Hematopoietic multipotent progenitor cell treated with erythropoietin and hydrocortisone succinate and interleukin-3 and kit ligand, for 15 days (in vitro differentiated cells): ENCODE measurements around the gene PRKCE.
A peak's percentile ranks its signal among the peaks of the same experiment; 100 is the strongest.

Source experiments
- DNase-seq: peaks from one replicate; pipeline ENCODE4 v3.0.0-alpha.2; 2015; ENCODE audit warnings: low spot score

PRKCE gene

DNA sequence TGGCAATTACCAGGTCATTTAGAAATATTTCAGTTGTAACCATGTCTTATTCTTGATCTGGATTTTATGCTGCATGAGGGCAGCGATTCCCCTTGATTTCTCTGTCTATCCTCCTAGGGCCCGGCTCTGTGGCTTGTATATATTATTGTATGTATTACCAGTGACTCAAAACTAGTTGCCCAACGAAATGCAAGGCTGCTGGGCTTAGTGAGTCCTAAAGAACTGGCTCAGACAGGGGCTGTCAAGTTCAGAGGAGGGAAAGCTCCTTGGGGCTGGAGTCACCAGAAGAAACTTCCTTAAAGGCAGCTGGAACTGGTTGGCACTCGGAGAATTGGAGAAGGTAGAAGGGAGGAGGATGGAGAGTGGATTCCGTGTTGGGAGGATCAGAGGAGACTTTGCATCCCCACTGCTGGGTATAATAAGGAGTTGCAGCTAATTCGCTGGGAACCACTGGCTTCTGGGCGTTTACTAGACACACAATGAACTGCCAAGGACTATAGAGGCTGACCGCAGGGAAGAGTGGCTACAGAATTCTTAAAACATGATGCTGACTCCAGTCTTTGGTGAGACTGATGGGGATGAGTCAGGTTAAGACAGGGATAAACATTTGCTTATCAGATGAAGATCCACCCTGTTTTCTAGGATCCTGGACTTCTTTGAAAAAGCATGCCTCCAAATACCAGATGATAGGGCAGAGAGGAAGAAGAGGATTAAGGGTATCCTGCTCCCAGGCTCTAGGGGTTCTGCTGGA is 104.3 kb downstream of the PRKCE start:
- DNase-seq: no peak

DNA sequence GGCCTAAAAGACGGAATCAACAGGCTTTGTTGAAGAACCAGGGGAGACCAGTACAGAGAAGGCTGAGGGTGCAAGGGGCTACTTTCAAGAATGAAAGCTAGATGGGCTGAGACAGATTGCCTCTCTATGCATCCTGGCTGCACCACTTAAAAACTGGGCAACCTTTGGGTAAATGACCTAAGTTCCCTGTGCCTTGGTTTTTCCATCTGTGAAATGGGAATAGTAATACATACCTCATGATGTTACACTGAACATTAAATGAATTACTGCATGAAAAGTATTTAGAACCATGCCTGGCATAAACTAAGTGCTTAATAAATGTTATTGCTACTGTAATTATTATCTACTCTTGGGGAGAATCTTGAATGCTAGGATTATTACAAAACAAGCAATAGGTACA is 106.5 kb downstream of the PRKCE start:
- no peak for DNase-seq

DNA sequence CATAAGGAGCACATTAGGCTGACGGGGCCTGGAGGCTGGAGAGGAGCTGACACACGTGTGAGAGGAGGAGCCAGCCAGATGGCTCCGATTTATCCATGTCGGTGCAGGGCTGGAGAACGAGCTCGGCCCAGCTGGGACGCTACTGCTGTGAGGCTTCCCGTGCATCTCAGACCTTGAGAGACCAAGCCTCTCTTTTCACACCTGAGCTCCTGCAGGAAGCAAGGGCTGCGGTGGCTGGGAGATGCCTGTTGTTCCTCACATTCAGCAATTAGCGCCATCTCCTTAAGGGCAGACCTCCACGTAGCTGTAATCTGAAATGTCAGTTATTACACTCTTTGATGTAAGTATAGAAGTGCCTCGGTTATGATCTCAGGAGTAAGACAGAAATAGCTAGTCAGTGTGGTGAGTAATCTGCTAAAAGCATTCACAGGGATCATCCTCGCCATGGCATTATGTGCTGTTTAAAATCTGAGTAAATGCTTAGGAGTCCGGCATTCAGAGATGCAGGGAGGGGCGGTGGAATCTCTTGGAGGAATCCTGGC is 107.9 kb downstream of the PRKCE start:
- no peak for DNase-seq

DNA sequence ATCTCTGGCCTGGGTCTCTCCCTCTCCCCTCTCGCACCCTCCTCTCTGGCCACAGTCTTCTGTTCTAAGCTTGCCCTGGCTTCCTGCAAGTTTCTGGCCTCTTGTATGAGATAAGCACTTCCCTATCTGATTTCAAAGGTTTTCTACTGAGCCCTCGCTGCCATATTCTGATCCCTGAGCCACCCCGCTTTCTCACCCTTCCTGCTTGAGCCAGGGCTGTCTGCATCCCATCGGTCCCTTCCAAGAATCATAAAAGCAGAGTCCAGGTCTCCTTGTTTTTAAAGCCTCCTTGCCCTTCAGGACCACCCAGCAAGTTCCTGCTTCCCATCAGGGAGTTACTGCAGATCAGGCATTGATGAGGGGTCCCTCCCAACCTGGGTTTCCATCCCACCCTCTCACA is 110.2 kb downstream of the PRKCE start:
- DNase-seq: no peak

DNA sequence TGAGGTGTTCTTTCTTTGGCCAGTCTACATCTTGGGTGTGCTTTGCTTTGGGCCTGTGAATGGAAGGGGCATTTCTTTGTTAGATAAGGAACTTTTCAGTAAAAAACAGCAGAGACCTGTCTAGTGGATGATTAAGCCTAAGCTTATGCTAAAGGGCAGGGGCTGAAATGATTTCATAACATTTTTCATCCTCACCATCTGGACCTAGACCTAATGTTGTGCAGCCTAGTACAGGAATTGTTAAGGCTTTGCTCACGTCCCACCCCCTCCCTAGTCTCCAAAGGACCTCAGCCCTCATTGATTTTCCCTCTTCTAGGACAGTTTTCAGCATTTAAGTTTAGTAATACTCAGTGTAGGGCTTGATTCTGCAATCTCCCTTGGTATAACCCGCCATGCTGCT is 111.8 kb downstream of the PRKCE start:
- no peak for DNase-seq

DNA sequence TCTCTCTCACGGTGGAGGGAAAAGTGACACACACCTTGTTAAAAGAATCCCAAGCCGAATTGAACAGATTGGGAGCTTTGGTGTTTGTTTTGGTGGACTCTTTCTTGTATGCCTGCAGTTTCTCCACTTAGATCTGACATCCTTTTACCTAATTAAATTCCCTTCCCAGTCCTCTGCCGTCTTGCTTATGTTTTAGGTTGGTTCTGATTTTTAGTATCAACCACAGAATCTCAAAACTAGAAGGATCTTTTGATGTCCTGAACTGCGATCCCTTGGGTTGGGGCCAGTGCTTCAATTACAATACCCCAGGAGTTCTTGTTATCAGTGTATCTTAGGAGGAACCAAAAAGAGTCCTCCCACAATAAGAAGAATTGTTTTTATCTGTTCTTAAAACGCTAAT is 112.3 kb downstream of the PRKCE start:
- no peak for DNase-seq

DNA sequence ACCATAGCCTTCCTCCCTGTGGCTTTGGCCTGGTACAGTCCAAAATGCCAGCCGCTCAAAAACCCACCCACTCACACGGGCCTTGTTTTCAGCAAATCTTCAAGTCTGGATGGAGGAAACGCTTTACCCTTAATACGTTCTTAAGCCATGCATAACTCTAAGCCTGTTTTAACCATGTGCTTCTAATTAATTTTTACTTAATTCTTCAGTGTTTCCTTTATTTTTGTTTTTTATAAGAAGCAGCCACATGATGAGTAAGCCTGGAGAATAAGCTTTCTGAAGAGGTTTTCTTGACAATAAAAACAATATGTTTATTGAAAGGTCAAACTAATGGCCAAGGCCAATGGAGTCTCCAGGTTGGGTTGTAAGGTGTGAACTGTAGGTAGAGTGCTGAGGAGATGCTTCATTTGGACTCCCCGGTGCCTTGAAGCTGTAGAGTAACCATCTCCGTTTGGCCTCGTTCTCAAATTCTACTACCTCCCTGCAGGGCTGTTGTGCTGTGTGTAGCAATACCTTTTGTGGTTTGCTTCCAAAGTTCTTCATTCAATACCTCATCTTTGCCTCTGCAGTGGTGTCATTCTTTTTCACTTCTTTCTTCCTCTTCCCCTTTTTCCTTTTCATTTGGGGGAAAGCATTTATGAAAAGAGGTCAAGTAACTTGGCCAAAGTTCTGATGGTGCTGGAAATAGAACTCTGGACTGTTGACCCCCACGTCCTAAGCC is 113.7 kb downstream of the PRKCE start:
- no peak for DNase-seq

DNA sequence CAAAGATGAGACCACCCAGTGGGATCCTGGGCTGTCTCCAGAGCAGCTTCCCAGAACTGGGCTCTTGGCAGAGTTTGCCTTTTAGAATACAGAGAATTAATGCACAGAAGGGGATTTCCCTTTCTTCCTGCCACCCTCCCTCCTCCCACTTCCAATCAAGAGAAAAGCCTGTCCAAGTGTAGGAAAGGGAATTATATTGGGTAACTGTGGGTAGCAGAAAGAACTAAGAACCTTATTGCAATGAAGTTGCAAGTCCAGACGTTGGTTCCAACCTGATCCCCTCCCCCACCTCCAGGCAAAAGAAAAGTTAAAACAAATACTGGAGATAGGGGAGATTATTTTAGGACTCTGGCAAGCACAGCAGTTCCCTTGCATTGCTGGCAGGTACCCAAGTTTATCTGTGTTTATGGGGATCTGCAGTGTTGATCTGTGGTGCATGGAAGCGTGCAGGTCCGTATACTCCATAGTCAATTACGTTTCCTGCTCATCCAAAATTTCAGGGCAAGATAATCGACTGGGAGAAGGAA is 114.3 kb downstream of the PRKCE start:
- DNase-seq: no peak

DNA sequence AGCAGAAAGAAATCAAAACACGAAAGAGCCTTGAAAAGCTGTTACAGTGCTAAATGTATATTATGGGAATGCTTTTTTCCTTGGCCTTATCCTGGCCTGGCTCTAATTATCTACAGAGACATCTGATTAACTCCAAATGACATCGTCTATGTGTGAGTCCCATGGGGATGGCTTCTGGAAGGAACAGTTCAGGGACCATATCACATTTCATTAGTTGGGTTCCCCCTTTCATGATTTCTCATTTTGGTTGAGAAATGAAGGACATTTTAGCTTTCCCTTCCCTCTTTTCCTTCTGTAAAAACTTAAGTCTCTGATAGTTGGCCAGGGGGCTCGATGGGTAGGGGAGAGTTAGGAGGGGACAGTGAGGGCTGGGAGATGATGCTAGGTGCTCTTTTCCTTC is 116.7 kb downstream of the PRKCE start:
- DNase-seq: no peak

- DNase-seq: no peak
Measured at GRCh38 chr2:45769056-45769455, 117.6 kb downstream of the PRKCE start.

GRCh38 chr2:45769854-45770576 is 118.5 kb downstream of the PRKCE start:
- no peak for DNase-seq

DNA sequence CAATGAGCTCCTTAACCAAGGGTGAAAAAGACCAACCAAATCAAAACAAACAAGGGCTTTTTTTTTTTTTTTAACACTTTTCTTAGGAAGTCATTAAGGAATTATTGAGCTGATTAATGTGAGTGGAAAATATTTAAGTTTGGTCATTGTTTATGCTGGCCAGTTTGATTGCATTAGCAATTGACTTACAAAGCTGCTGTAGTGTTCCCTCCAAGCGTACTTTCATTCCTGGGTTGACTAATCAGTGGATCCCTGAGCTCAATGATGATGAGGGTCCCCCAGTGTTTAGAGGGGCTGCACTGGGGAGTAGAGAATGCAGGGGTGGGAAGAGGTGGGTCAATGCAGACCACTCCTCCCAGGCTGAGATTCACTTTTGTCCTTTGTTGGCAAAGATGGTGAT is 119.3 kb downstream of the PRKCE start:
- no peak for DNase-seq

DNA sequence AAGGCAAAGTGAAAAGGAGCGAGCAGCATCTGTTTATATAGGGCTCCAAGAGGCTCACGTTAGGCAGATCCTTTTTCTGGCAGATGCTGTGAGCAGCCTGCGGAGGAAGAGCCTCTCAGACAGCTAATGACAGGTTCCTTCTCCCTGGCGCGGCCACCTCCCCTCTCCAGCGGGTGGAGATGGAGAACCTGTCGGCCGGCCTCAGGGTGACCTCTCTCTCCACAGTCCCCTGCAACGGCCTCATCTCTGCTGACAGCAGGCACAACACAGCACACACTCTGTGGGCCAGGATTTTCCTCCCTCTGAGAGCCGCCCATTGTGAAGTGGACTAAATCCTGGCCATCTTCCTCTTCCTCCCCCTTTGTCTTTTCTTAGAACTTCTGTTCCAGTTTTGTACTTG is 119.8 kb downstream of the PRKCE start:
- no peak for DNase-seq

DNA sequence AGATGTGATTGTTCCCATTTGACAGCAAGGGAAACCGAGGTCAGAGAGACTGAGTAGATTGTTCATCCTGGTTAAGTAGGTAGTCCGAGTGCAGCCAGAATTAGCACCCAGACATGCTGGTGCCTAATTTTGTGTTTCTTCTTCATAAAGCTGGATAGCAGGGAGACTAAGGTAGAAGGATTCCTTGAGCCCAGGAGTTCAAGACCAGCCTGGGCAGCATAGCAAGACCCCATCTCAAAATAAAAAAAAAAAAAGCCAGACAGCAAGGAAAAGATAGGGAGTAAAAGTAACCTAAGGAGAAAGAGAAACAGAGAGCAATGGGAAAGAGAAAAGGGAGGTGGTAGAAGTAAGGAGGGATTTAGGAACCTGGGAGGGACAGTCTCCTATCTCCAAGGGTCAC is 120.6 kb downstream of the PRKCE start:
- DNase-seq: no peak

DNA sequence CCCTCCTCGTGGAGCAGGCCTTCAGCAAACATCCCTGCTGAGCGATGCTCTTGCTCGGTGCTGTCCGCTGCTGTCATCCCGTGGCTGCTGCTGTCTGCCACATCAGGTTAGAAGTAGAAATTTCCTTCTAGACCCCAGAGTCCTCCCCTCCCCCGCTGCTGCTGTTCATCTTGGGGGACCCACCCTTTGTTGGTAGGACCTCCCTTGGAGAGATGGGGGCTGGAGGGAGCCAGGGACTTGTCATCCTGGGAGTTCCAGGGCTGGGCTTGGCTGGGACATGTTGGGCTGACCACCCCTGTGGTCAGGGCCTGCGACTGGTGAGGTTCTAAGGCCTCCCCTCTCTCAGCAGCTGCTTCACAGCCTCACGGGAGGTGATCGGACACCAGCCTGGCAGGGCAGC is 122.4 kb downstream of the PRKCE start:
- DNase-seq: no peak

DNA sequence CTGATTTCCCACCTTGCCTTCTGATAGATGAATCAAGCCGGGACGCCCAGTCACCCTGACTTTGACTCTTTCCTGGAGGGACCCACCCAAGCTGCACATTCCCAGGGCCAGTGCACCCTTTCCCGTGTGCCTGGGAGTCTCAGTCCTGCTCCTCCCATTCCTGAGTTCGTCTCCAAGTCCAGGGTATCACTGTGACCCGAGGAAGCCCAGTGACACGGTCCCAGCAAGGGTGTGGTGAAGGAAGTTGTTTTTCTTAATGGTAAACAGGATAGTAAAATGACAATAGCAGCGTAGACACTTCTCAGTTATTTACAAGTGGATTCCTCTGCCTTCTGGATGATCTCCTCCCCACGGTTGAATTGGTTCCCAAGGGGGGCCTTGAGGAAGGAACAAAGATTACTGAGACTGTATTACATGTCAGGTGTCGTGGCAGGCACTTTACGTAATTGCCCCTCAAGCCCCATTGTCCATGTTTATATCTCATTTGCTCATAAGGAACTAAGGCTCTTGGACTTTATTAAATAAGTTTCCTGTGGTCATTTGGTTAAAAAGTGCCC is 123.3 kb downstream of the PRKCE start:
- no peak for DNase-seq

- DNase-seq: no peak
Measured at GRCh38 chr2:45776160-45776955, 124.9 kb downstream of the PRKCE start.

DNA sequence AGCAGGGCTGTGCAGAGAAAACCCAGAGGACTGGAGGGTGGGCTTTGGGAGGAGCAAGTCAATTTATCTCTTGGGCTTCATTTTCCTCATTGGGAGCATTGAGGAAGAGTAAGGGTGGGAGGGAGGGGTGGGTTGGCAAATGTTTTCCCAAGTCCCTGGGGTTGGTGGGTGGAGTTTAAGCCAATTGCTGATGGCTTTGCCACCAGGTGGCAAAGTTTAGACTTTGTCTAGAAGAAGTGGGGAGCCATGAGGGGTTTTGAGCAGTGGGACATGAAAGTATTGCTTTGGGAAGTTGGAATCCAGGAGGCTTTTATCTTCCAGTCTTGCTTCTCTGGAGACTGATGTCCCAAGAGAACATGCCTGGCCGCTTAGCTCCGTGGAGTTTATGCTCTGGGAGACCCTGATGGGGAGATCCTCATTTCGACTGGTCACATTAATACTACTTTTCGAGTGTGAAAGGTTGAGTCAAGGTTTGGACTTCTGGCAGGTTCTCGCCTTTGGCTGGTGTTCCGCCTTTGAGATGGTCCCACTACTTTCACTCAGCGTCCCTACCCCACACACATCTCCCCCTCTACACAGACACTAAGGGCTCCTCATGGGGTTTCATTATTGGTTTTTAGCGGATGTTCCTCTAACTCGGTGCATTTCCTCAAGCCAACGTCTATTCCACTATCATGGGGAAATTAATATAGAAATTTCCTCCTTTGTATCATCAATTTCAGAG is 126.7 kb downstream of the PRKCE start:
- no peak for DNase-seq

GRCh38 chr2:45778720-45779171 is 127.3 kb downstream of the PRKCE start:
- DNase-seq: peak; percentile 73
